Parathyroid adenoma (tissue), 2 donors: ENCODE data around the gene CCDC91.
"Not testable (repeated sequence)": the region's sequence is repeated elsewhere in the genome, so short reads cannot be mapped to it uniquely, and the experiment has no call there.

Experiments used
- H2AFZ ChIP-seq: fragments of 300-600 bp; sonication (generic); one replicate; pipeline ENCODE4 v1.7.0; 2017; ENCODE audit warnings: antibody characterized with exemption, mild to moderate bottlenecking
- H3K27ac ChIP-seq: fragments of 300-600 bp; sonication (generic); one replicate; pipeline ENCODE4 v1.7.0; 2017
- H3K27me3 ChIP-seq: fragments of 300-600 bp; sonication (generic); one replicate; pipeline ENCODE4 v1.7.0; 2017; ENCODE audit warnings: low read length; ENCODE audit not compliant: control insufficient read depth, insufficient read depth
- H3K36me3 ChIP-seq: fragments of 300-600 bp; sonication (generic); one replicate; pipeline ENCODE4 v1.7.0; 2017; ENCODE audit warnings: low read length; ENCODE audit not compliant: control insufficient read depth, insufficient read depth
- H3K4me1 ChIP-seq: fragments of 300-600 bp; sonication (generic); one replicate; pipeline ENCODE4 v1.7.0; 2017; ENCODE audit warnings: control low read depth
- H3K4me2 ChIP-seq: fragments of 300-600 bp; sonication (generic); one replicate; pipeline ENCODE4 v1.7.0; 2017; ENCODE audit warnings: low read length
- H3K4me3 ChIP-seq: fragments of 300-600 bp; sonication (generic); one replicate; pipeline ENCODE4 v1.7.0; 2017; ENCODE audit warnings: low read depth, low read length
- H3K79me2 ChIP-seq: fragments of 300-600 bp; sonication (generic); one replicate; pipeline ENCODE4 v1.7.0; 2017; ENCODE audit warnings: control low read depth
- H3K9ac ChIP-seq: fragments of 300-600 bp; sonication (generic); one replicate; pipeline ENCODE4 v1.7.0; 2017; ENCODE audit warnings: mild to moderate bottlenecking
- H3K9me3 ChIP-seq: fragments of 300-600 bp; sonication (generic); one replicate; pipeline ENCODE4 v1.7.0; 2017; ENCODE audit warnings: low read length; ENCODE audit not compliant: control insufficient read depth
- CTCF ChIP-seq: fragments of 300-600 bp; sonication (generic); IDR thresholded peaks from one replicate; pipeline ENCODE4 v1.7.0; 2017; ENCODE audit warnings: antibody characterized with exemption, mild to moderate bottlenecking
- donor health status: primary hyperparathyroidism.

Gene CCDC91

GRCh38 chr12:28189784-28190320, 404 bp upstream of the CCDC91 start:
- Histone ChIP-seq H3K36me3 (no peaks in the 10 kb centered on the region), H3K4me2 (peak overlapping the region; percentile 67), H3K4me1 (peaks cover 8% of the 10 kb centered on the region), H3K27me3 (no peaks in the 10 kb centered on the region), H3K79me2 (peaks cover 4% of the 10 kb centered on the region), H3K9ac (peak overlapping the region; percentile 97), H2AFZ (peak overlapping the region; percentile 97), H3K27ac (peak overlapping the region; percentile 96), H3K9me3 (no peaks in the 10 kb centered on the region), H3K4me3 (peak overlapping the region; percentile 84)
- TF ChIP-seq CTCF: no peak

- Histone ChIP-seq H3K9me3 (no peaks in the 10 kb centered on the region), H3K9ac (no peak overlapping the region), H3K36me3 (no peaks in the 10 kb centered on the region), H3K27ac (peak overlapping the region; percentile 96), H3K4me3 (peak overlapping the region; percentile 84), H3K4me2 (peak overlapping the region; percentile 67), H3K4me1 (peaks cover 8% of the 10 kb centered on the region), H3K27me3 (no peaks in the 10 kb centered on the region), H2AFZ (peak overlapping the region; percentile 97), H3K79me2 (peaks cover 4% of the 10 kb centered on the region)
- no peak for TF ChIP-seq CTCF
Measured at GRCh38 chr12:28191051-28192048, 1.1 kb downstream of the CCDC91 start.

- Histone ChIP-seq H3K36me3 (no peaks in the 10 kb centered on the region), H3K4me1 (peaks cover 8% of the 10 kb centered on the region), H3K4me2 (no peak overlapping the region), H2AFZ (no peak overlapping the region), H3K27ac (peak overlapping the region; percentile 96), H3K27me3 (no peaks in the 10 kb centered on the region), H3K4me3 (no peak overlapping the region), H3K9ac (no peak overlapping the region), H3K9me3 (no peaks in the 10 kb centered on the region), H3K79me2 (peaks cover 4% of the 10 kb centered on the region)
- TF ChIP-seq CTCF: no peak
Measured at GRCh38 chr12:28192125-28192524, 1.9 kb downstream of the CCDC91 start.

- H3K4me3 ChIP-seq, H3K27me3 ChIP-seq, H2AFZ ChIP-seq, H3K4me1 ChIP-seq, H3K9me3 ChIP-seq, H3K36me3 ChIP-seq, H3K27ac ChIP-seq, H3K9ac ChIP-seq, H3K4me2 ChIP-seq, H3K79me2 ChIP-seq: not testable (repeated sequence)
Measured at GRCh38 chr12:28194621-28195020, 4.4 kb downstream of the CCDC91 start.

- H3K36me3 ChIP-seq, H3K4me2 ChIP-seq, H3K27ac ChIP-seq, H3K4me1 ChIP-seq, H3K4me3 ChIP-seq, H3K27me3 ChIP-seq, H3K9me3 ChIP-seq, H2AFZ ChIP-seq, H3K79me2 ChIP-seq, H3K9ac ChIP-seq: not testable (repeated sequence)
Measured at GRCh38 chr12:28201136-28201535, 10.9 kb downstream of the CCDC91 start.
